ENCODE measurements around the gene HOOK2. TPM values are rescaled to one million over a fixed set of nuclear protein-coding genes. Genes with fewer than 3 reads are reported as not detected.

HOOK2 gene
- total and polyA plus RNA-seq, 12 donors: 29.7 to 173 (median 57.8) TPM

GRCh38 chr19:12784394-12784870 lies 9.1 kb upstream of the HOOK2 start:
- DNase-seq (no peak), ATAC-seq (no peak)
- H3K36me3 ChIP-seq: no peaks in the 10 kb centered on the region
- WGBS, 2 donors: 51 to 52% methylated on average over 10 of the region's 10 CpGs
- H3K27me3 ChIP-seq: no peaks in the 10 kb centered on the region
- TF ChIP-seq CTCF (IDR thresholded peaks at IDR 0.05): no peak
- H3K4me1 ChIP-seq: peaks cover 51 to 94% (median 72%) of the 10 kb centered on the region in 9 donors
- no peak overlapping the region for H3K4me3 ChIP-seq
- peak overlapping the region; percentile 89 to 100 (median 99) for H3K27ac ChIP-seq
- intact Hi-C loops (cut with DNase I): no loop called here
- H3K9me3 ChIP-seq: no peaks in the 10 kb centered on the region

- H3K36me3 ChIP-seq: no peaks in the 10 kb centered on the region
- peak; percentile 63 to 78 for DNase-seq
- TF ChIP-seq CTCF (IDR thresholded peaks at IDR 0.05): no peak
- peak overlapping the region in 6 of 10 donors; percentile 52 to 63 (median 58) for H3K4me3 ChIP-seq
- intact Hi-C loops (cut with DNase I): no loop called here
- no peaks in the 10 kb centered on the region for H3K9me3 ChIP-seq
- WGBS, 2 donors: 14 to 19% methylated on average over 19 of the region's 19 CpGs
- H3K27me3 ChIP-seq: no peaks in the 10 kb centered on the region
- peaks cover 55 to 94% (median 70%) of the 10 kb centered on the region in 9 donors for H3K4me1 ChIP-seq
- H3K27ac ChIP-seq: peak overlapping the region; percentile 89 to 100 (median 99)
- peak in 7 of 8 donors; percentile 2 to 48 (median 25) for ATAC-seq
Measured at GRCh38 chr19:12783849-12784393, 8.6 kb upstream of the HOOK2 start.

- H3K4me1 ChIP-seq: peaks cover 51 to 94% (median 70%) of the 10 kb centered on the region in 9 donors
- ATAC-seq (peak in 1 of 8 donors; percentile 0), DNase-seq (peak in 1 of 2 donors; percentile 20)
- no peaks in the 10 kb centered on the region for H3K36me3 ChIP-seq
- TF ChIP-seq CTCF (IDR thresholded peaks at IDR 0.05): no peak
- peak overlapping the region in 9 of 10 donors; percentile 33 to 63 (median 53) for H3K4me3 ChIP-seq
- H3K27me3 ChIP-seq: no peaks in the 10 kb centered on the region
- intact Hi-C loops (cut with DNase I): no loop called here
- no peaks in the 10 kb centered on the region for H3K9me3 ChIP-seq
- 11 to 17% methylated on average over 16 of the region's 16 CpGs for WGBS, 2 donors
- H3K27ac ChIP-seq: peak overlapping the region; percentile 89 to 100 (median 99)
Measured at GRCh38 chr19:12783291-12783848, 8.0 kb upstream of the HOOK2 start.

- peak in 5 of 9 donors; percentile 9 to 38 (median 18) for TF ChIP-seq CTCF (IDR thresholded peaks at IDR 0.05)
- ATAC-seq (peak; percentile 52 to 79 (median 68)), DNase-seq (peak; percentile 95)
- peak overlapping the region; percentile 89 to 100 (median 99) for H3K27ac ChIP-seq
- peaks cover 46 to 89% (median 64%) of the 10 kb centered on the region in 9 donors for H3K4me1 ChIP-seq
- intact Hi-C loops (cut with DNase I): no loop called here
- H3K9me3 ChIP-seq: no peaks in the 10 kb centered on the region
- H3K27me3 ChIP-seq: no peaks in the 10 kb centered on the region
- H3K4me3 ChIP-seq: peak overlapping the region; percentile 14 to 63 (median 52)
- 1 to 3% methylated on average over 65 to 88 of the region's 88 CpGs for WGBS, 2 donors
- no peaks in the 10 kb centered on the region for H3K36me3 ChIP-seq
Measured at GRCh38 chr19:12782424-12783290, 7.3 kb upstream of the HOOK2 start.

Measured in heart right ventricle (tissue), 16 donors.